Common myeloid progenitor, CD34-positive (primary cell): ENCODE results near the gene UBQLNL.

ENCODE experiments used
- CTCF ChIA-PET: fragments of 350-600 bp; sonication (Branson Sonifier 250); formaldehyde crosslinking; loops from one replicate; lab custom pipeline; 2021; ENCODE audit warnings: antibody characterized with exemption; lab: Charles Lee
- POLR2A ChIA-PET: fragments of 350-600 bp; sonication (Branson Sonifier 250); formaldehyde crosslinking; loops from one replicate; lab custom pipeline; 2021; ENCODE audit warnings: antibody characterized with exemption; lab: Charles Lee
- DNase-seq, 3 donors: peaks; one replicate each; pipeline versions ENCODE4 v3.0.0 to v3.0.0-alpha.2; 2013
- H3K27ac ChIP-seq, 2 experiments: 1 replicate in 1 of 2; 2 replicates in 1 of 2; pipeline ENCODE4 v1.7.0; 2013; ENCODE audit warnings: inconsistent platforms in 2 of 2, low read length in 2 of 2, mild to moderate bottlenecking in 2 of 2, low read depth in 1 of 2, moderate library complexity in 1 of 2; ENCODE audit not compliant: severe bottlenecking in 2 of 2, insufficient read depth in 1 of 2, poor library complexity in 1 of 2
- H3K27me3 ChIP-seq, 5 experiments: replicated peaks in 2 of 5; 1 replicate in 3 of 5; 2 replicates in 2 of 5; pipeline versions ENCODE4 v1.6.1 to v1.7.0; 2013; ENCODE audit warnings: low read length in 4 of 5, mild to moderate bottlenecking in 2 of 5, moderate library complexity in 2 of 5, inconsistent platforms in 1 of 5; ENCODE audit not compliant: insufficient read depth in 5 of 5, control insufficient read depth in 4 of 5
- H3K36me3 ChIP-seq, 4 experiments: 1 replicate in 2 of 4; 2 replicates in 2 of 4; pipeline versions ENCODE4 v1.6.1 to v1.7.0; 2013; ENCODE audit warnings: low read length in 3 of 4, control low read depth in 1 of 4, mild to moderate bottlenecking in 1 of 4; ENCODE audit not compliant: control insufficient read depth in 4 of 4, insufficient read depth in 4 of 4
- H3K4me1 ChIP-seq, 4 experiments: 1 replicate in 3 of 4; 2 replicates in 1 of 4; pipeline versions ENCODE4 v1.6.1 to v1.7.1; 2013; ENCODE audit warnings: low read length in 3 of 4, mild to moderate bottlenecking in 3 of 4, control low read depth in 1 of 4, inconsistent platforms in 1 of 4, moderate library complexity in 1 of 4; ENCODE audit not compliant: control insufficient read depth in 4 of 4, insufficient read depth in 4 of 4; ENCODE audit errors: control extremely low read depth in 1 of 4
- H3K4me3 ChIP-seq, 7 experiments: 1 replicate in 4 of 7; 2 replicates in 3 of 7; pipeline versions ENCODE4 v1.5.1 to v1.7.0; 2013; ENCODE audit warnings: mild to moderate bottlenecking in 7 of 7, low read length in 6 of 7, moderate library complexity in 6 of 7, inconsistent platforms in 2 of 7, low read depth in 2 of 7, control low read depth in 1 of 7; ENCODE audit not compliant: insufficient read depth in 4 of 7, control insufficient read depth in 1 of 7; ENCODE audit errors: extremely low read depth in 1 of 7
- H3K9me3 ChIP-seq, 5 experiments: 1 replicate in 4 of 5; 2 replicates in 1 of 5; pipeline versions ENCODE4 v1.6.1 to v1.7.1; 2013; ENCODE audit warnings: low read length in 4 of 5, mild to moderate bottlenecking in 2 of 5, inconsistent platforms in 1 of 5, low read depth in 1 of 5, moderate library complexity in 1 of 5; ENCODE audit not compliant: control insufficient read depth in 4 of 5, insufficient read depth in 2 of 5; ENCODE audit errors: control extremely low read depth in 1 of 5
- WGBS: methylation state at CpG from one replicate; pipeline ENCODE4 v1.1.5; 2013; ENCODE audit not compliant: insufficient coverage; 5-methylcytosine and 5-hydroxymethylcytosine counted together

The UBQLNL gene

GRCh38 chr11:5527716-5528115 lies 11.2 kb upstream of the UBQLNL start:
- CTCF ChIA-PET = interaction anchor here (1.2 kb wide), 1 partner anchor 13 kb away, joined by 3 read pairs; no protein-coding TSS in a partner anchor
- POLR2A ChIA-PET = no interaction called here
- H3K4me1 ChIP-seq = no peaks in the 10 kb centered on the region
- H3K36me3 ChIP-seq = no peaks in the 10 kb centered on the region
- no peak overlapping the region for H3K4me3 ChIP-seq
- no peaks in the 10 kb centered on the region for H3K27me3 ChIP-seq
- no peaks in the 10 kb centered on the region for H3K9me3 ChIP-seq
- peak in 2 of 3 donors; percentile 10 to 26 for DNase-seq
- no peak overlapping the region for H3K27ac ChIP-seq
- WGBS = 93% methylated on average over 3 of the region's 5 CpGs

- no peak for DNase-seq
- H3K9me3 ChIP-seq = no peaks in the 10 kb centered on the region
- CTCF ChIA-PET = no interaction called here
- no peaks in the 10 kb centered on the region for H3K27me3 ChIP-seq
- H3K36me3 ChIP-seq = no peaks in the 10 kb centered on the region
- no peak overlapping the region for H3K4me3 ChIP-seq
- no peaks in the 10 kb centered on the region for H3K4me1 ChIP-seq
- POLR2A ChIA-PET = no interaction called here
- no peak overlapping the region for H3K27ac ChIP-seq
- WGBS = 100% methylated on average over 3 of the region's 3 CpGs
These were observed 8.3 kb upstream of the UBQLNL start for GRCh38 chr11:5524756-5525155.

GRCh38 chr11:5522308-5522707 lies 5.8 kb upstream of the UBQLNL start:
- Histone ChIP-seq H3K27me3 (no peaks in the 10 kb centered on the region), H3K9me3 (no peaks in the 10 kb centered on the region), H3K4me3 (no peak overlapping the region), H3K36me3 (no peaks in the 10 kb centered on the region), H3K27ac (no peak overlapping the region), H3K4me1 (no peaks in the 10 kb centered on the region)
- POLR2A ChIA-PET = no interaction called here
- 100% methylated on average over 2 of the region's 2 CpGs for WGBS
- CTCF ChIA-PET = no interaction called here
- no peak for DNase-seq

- WGBS = 100% methylated on average over 1 of the region's 4 CpGs
- POLR2A ChIA-PET = no interaction called here
These were observed 5.0 kb upstream of the UBQLNL start for GRCh38 chr11:5521540-5521939.

GRCh38 chr11:5514841-5515240 lies 1.7 kb downstream of the UBQLNL start:
- no peak overlapping the region for H3K27ac ChIP-seq
- H3K9me3 ChIP-seq = no peaks in the 10 kb centered on the region
- H3K4me1 ChIP-seq = no peaks in the 10 kb centered on the region
- no peak for DNase-seq
- H3K27me3 ChIP-seq = no peaks in the 10 kb centered on the region
- no peaks in the 10 kb centered on the region for H3K36me3 ChIP-seq
- CTCF ChIA-PET = interaction anchor here (1.0 kb wide), 1 partner anchor 13 kb away, joined by 3 read pairs; no protein-coding TSS in a partner anchor
- no peak overlapping the region for H3K4me3 ChIP-seq
- POLR2A ChIA-PET = no interaction called here

More at GRCh38 chr11:5521540-5521939, 5.0 kb upstream of the UBQLNL start:
- no peaks in the 10 kb centered on the region for H3K4me1 ChIP-seq
- H3K4me3 ChIP-seq = no peak overlapping the region
- H3K36me3 ChIP-seq = no peaks in the 10 kb centered on the region
- H3K9me3 ChIP-seq = no peaks in the 10 kb centered on the region
- no peak for DNase-seq
- CTCF ChIA-PET = no interaction called here
- H3K27me3 ChIP-seq = no peaks in the 10 kb centered on the region
- no peak overlapping the region for H3K27ac ChIP-seq

- H3K4me1 ChIP-seq = no peaks in the 10 kb centered on the region
- DNase-seq = no peak
- H3K9me3 ChIP-seq = no peaks in the 10 kb centered on the region
- no peak within 1 kb of the TSS for H3K4me3 ChIP-seq
- no peak within 1 kb of the TSS for H3K27ac ChIP-seq
- 94% methylated on average over 2 of the region's 4 CpGs for WGBS
- H3K27me3 ChIP-seq = peaks cover 0 to 2% (median 0%) of the 10 kb centered on the region in 5 experiments
- H3K36me3 ChIP-seq = no peaks in the 10 kb centered on the region
- CTCF ChIA-PET = interaction anchor here (0.9 kb wide), 1 partner anchor 224 kb away, joined by 3 read pairs; no protein-coding TSS in a partner anchor
- POLR2A ChIA-PET = no interaction called here
These were observed 6.7 kb downstream of the UBQLNL start, which contains the start of gene UBQLN3 for GRCh38 chr11:5509803-5510202. TSS of gene UBQLN3 (minus strand) at chr11:5509957. CDS start at chr11:5509558, 399 bp downstream.

GRCh38 chr11:5508605-5509004 lies 7.9 kb downstream of the UBQLNL start:
- DNase-seq = no peak
- Histone ChIP-seq H3K27me3 (peaks cover 0 to 2% (median 0%) of the 10 kb centered on the region in 5 experiments), H3K9me3 (no peaks in the 10 kb centered on the region), H3K4me1 (no peaks in the 10 kb centered on the region), H3K4me3 (no peak overlapping the region), H3K36me3 (no peaks in the 10 kb centered on the region), H3K27ac (no peak overlapping the region)
- ChIA-PET CTCF (no interaction called here), POLR2A (no interaction called here)
- 99% methylated on average over 8 of the region's 8 CpGs for WGBS
